AG04449 (cell line): ENCODE results near the gene ADCY6.
"Not testable (repeated sequence)": the region's sequence is repeated elsewhere in the genome, so short reads cannot be mapped to it uniquely, and the experiment has no call there.

Source experiments
- CTCF ChIA-PET: fragments of 350-600 bp; formaldehyde crosslinking; extraction: SDS; loops from one replicate; lab custom pipeline; 2021; ENCODE audit warnings: antibody characterized with exemption; lab: Yijun Ruan, JAX
- POLR2A ChIA-PET: fragments of 400-600, 350-600 bp; formaldehyde crosslinking; extraction: SDS; loops from one replicate; lab custom pipeline; 2020; ENCODE audit warnings: antibody characterized with exemption, inconsistent platforms; lab: Yijun Ruan, JAX
- DNase-seq: peaks from one replicate; pipeline ENCODE4 v3.0.0-alpha.2; 2010; ENCODE audit warnings: low read depth, low spot score
- H3K4me3 ChIP-seq: 2 replicates; pipeline ENCODE4 v1.5.1; 2011; ENCODE audit warnings: low read depth, mild to moderate bottlenecking, control low read depth, low read length
- CTCF ChIP-seq: IDR thresholded peaks from one replicate; pipeline ENCODE4 v1.5.1; 2011; ENCODE audit warnings: mild to moderate bottlenecking, moderate library complexity, low read length, control low read depth, inconsistent platforms; ENCODE audit not compliant: insufficient read depth; ENCODE audit errors: missing control alignments

Gene ADCY6

GRCh38 chr12:48750769-48751356 lies 38.0 kb downstream of the ADCY6 start:
- ChIA-PET POLR2A (no interaction called here), CTCF (interaction anchor here (0.8 to 18.5 kb wide), 6 partner anchors 8 to 64 kb away, joined by 3 to 601 read pairs (median 12); partner anchors contain the start of gene ADCY6)
- no peak overlapping the region for H3K4me3 ChIP-seq
- DNase-seq, result no peak
- TF ChIP-seq CTCF, result no peak

- CTCF ChIA-PET, result interaction anchor here (0.8 to 18.5 kb wide), 6 partner anchors 8 to 65 kb away, joined by 3 to 601 read pairs (median 12); partner anchors contain the start of gene ADCY6
- POLR2A ChIA-PET, result no interaction called here
- no peak overlapping the region for H3K4me3 ChIP-seq
- DNase-seq, result no peak
- TF ChIP-seq CTCF, result no peak
Observed at GRCh38 chr12:48750215-48750614, 38.7 kb downstream of the ADCY6 start.

GRCh38 chr12:48744251-48745008 lies 44.5 kb downstream of the ADCY6 start:
- ChIA-PET CTCF (interaction anchor here (2.0 kb wide), 1 partner anchor 9 kb away, joined by 12 read pairs; no protein-coding TSS in a partner anchor), POLR2A (no interaction called here)
- no peak overlapping the region for H3K4me3 ChIP-seq
- no peak for DNase-seq
- TF ChIP-seq CTCF, result no peak

- POLR2A ChIA-PET, result no interaction called here
- CTCF ChIA-PET, result interaction anchor here (1.1 to 5.2 kb wide), 5 partner anchors 12 to 150 kb away, joined by 3 to 58 read pairs (median 4); no protein-coding TSS in a partner anchor
- TF ChIP-seq CTCF, result no peak
- no peak for DNase-seq
- no peak overlapping the region for H3K4me3 ChIP-seq
Observed at GRCh38 chr12:48739618-48740269, 49.1 kb downstream of the ADCY6 start.

DNA sequence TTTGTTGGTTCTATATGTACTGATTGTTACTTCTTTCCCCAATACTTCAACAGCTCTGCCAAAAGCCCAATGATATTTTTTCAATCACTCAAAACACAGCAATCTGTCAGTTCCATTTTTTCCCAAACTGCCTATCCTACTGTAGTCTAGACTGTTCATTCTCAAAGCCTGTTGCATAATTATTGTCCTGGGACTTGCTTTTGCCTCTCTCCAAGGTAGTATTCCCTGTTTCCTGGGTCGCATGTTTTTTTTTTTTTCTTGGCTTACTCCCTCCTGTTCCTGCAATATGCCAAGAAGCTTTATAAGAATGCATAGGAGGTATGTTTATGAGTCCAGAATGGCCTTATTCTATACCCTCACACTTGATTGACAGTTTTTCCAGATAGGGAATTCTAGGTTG lies 52.4 kb downstream of the ADCY6 start:
- CTCF ChIA-PET, result interaction anchor here (1.5 to 5.2 kb wide), 3 partner anchors 10 to 78 kb away, joined by 4 to 58 read pairs (median 6); no protein-coding TSS in a partner anchor
- no peak overlapping the region for H3K4me3 ChIP-seq
- no peak for DNase-seq
- POLR2A ChIA-PET, result no interaction called here
- TF ChIP-seq CTCF, result no peak

DNA sequence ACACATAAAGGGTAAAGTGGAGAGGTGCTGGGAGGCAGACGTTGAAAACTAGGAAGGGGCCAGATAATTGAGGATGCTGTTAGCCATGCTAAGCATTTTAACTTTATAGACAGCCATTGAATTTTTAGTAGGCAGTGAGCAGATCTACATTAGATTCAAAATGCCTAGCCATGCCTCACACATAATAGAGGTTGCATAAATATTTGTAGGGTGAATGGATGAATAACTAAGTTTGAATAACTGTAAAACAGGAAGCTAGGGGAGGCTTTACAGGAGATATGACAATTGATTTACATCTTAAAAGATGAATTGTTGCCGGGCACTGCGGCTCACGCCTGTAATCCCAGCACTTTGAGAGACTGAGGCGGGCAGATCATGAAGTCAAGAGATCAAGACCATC lies 60.1 kb downstream of the ADCY6 start:
- no peak for DNase-seq
- TF ChIP-seq CTCF, result no peak
- no peak overlapping the region for H3K4me3 ChIP-seq
- ChIA-PET CTCF (no interaction called here), POLR2A (no interaction called here)

DNA sequence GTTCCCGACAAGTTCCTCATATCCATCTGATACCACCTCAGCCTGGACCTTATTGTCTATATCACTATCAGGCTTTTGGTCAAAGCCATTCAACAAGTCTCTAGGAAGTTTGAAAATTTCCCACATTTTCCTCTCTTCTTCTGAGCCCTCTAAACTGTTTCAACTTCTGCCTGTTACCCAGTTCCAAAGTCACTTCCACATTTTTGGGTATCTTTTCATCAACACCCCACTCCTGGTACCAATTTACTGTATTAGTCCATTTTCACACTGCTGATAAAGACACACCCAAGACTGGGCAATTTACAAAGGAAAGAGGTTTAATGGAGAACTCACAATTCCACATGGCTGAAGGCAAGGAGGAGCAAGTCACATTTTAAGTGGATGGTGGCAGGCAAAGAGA lies 68.2 kb downstream of the ADCY6 start:
- POLR2A ChIA-PET, H3K4me3 ChIP-seq, DNase-seq: not testable (repeated sequence)
- CTCF ChIA-PET, result interaction anchor here (1.2 kb wide), 1 partner anchor 94 kb away, joined by 3 read pairs; no protein-coding TSS in a partner anchor

GRCh38 chr12:48720171-48720570 lies 68.7 kb downstream of the ADCY6 start:
- H3K4me3 ChIP-seq, POLR2A ChIA-PET, DNase-seq, CTCF ChIA-PET: not testable (repeated sequence)

- H3K4me3 ChIP-seq, POLR2A ChIA-PET, DNase-seq: not testable (repeated sequence)
- CTCF ChIA-PET, result interaction anchor here (0.7 to 1.2 kb wide), 2 partner anchors 30 to 96 kb away, joined by 3 read pairs; no protein-coding TSS in a partner anchor
Observed at GRCh38 chr12:48719002-48719401, 69.9 kb downstream of the ADCY6 start.
